Measurements from ENCODE around the gene ARAP1. TPM values are rescaled to one million over a fixed set of nuclear protein-coding genes. Genes with fewer than 3 reads are reported as not detected.

The ARAP1 gene
- total RNA-seq, 2 experiments from 2014 or later, result 77.7 to 91.5 TPM

- peaks cover 8% of the 10 kb centered on the region for H3K9me3 Mint-ChIP-seq
- DNase-seq, result no peak
- H3K27ac Mint-ChIP-seq, result no peak overlapping the region
- CTCF ChIA-PET, result no interaction called here
- POLR2A ChIA-PET, result interaction anchor here (1.4 kb wide), 1 partner anchor 116 kb away, joined by 3 read pairs; no protein-coding TSS in a partner anchor
- no peak for ATAC-seq
- no peak for TF ChIP-seq CTCF (IDR thresholded peaks at IDR 0.05)
- H3K27me3 Mint-ChIP-seq, result peaks cover 28% of the 10 kb centered on the region
- intact Hi-C loops (cut with micrococcal nuclease), result no loop called here
- peaks cover 14% of the 10 kb centered on the region for H3K4me1 Mint-ChIP-seq (ENCODE audit: low read depth)
- no peaks in the 10 kb centered on the region for H3K36me3 Mint-ChIP-seq (ENCODE audit: low read depth)
- H3K4me3 Mint-ChIP-seq, result no peak overlapping the region
These were observed 86.2 kb downstream of the ARAP1 start for GRCh38 chr11:72665911-72666472.

DNA sequence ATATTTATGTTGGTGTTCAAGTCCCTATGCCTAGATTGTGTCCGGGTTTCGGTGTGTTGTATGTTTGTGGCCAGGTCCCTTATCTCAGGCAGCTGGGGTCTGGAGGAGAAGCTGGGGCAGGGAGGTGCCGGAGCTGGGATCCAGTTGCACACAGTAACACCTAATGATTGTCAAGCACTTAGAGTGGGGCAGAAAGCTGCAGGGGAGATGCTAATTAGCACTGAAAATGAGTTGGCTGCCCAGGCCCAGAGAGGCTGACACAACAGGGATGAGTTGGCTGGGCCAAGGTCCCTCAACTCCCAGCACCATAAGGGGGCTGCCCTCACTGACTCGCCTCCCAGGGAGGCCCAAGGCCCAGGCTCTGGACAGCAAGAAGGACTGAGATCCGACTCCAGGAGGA lies 90.2 kb downstream of the ARAP1 start:
- ChIA-PET CTCF (interaction anchor here (1.1 kb wide), 1 partner anchor 22 kb away, joined by 4 read pairs; no protein-coding TSS in a partner anchor), POLR2A (no interaction called here)
- Mint-ChIP-seq H3K9me3 (peaks cover 1% of the 10 kb centered on the region), H3K36me3 (ENCODE audit: low read depth) (no peaks in the 10 kb centered on the region), H3K4me1 (ENCODE audit: low read depth) (no peaks in the 10 kb centered on the region), H3K27me3 (peaks cover 11% of the 10 kb centered on the region), H3K4me3 (no peak overlapping the region), H3K27ac (no peak overlapping the region)
- DNase-seq (no peak), ATAC-seq (no peak)
- TF ChIP-seq CTCF (IDR thresholded peaks at IDR 0.05), result no peak
- intact Hi-C loops (cut with micrococcal nuclease), result no loop called here

GRCh38 chr11:72661486-72661885 lies 90.7 kb downstream of the ARAP1 start:
- ATAC-seq (no peak), DNase-seq (no peak)
- ChIA-PET CTCF (no interaction called here), POLR2A (no interaction called here)
- no peaks in the 10 kb centered on the region for H3K4me1 Mint-ChIP-seq (ENCODE audit: low read depth)
- H3K27ac Mint-ChIP-seq, result no peak overlapping the region
- intact Hi-C loops (cut with micrococcal nuclease), result no loop called here
- peaks cover 10% of the 10 kb centered on the region for H3K27me3 Mint-ChIP-seq
- no peak overlapping the region for H3K4me3 Mint-ChIP-seq
- no peaks in the 10 kb centered on the region for H3K9me3 Mint-ChIP-seq
- no peak for TF ChIP-seq CTCF (IDR thresholded peaks at IDR 0.05)
- no peaks in the 10 kb centered on the region for H3K36me3 Mint-ChIP-seq (ENCODE audit: low read depth)

DNA sequence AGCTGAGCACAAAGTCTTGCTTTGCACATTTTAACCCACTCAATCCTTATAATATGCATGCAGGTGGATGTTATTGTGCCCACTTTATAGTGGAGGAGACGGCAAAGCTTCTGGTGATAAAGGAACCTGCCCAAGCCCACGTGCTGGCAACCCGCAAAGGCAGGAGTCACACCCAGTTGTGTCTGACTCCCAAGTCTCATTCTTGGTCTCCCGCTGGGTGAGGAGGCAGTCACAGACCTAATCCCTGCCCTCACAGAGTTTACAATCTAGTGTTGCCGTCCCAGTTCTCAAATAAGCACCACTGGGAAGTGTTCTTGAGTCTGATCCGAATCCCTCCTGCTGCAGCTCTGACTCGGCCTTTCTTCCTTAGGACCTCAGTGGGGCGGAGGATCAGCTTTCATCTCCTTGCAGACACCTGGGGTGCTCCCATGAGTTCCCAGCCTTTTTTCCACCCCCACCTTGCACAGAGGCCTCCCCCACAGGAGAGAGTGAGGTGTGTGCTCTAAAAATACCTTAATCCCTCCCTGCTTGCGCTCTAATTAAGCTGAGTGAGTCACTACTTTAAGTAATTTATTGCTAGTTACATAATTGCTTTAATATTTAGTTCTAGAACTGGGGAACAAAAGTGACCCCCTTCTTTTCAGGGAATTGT lies 93.1 kb downstream of the ARAP1 start:
- Mint-ChIP-seq H3K4me3 (no peak overlapping the region), H3K36me3 (ENCODE audit: low read depth) (no peaks in the 10 kb centered on the region), H3K27me3 (peaks cover 5% of the 10 kb centered on the region), H3K4me1 (ENCODE audit: low read depth) (no peaks in the 10 kb centered on the region), H3K9me3 (no peaks in the 10 kb centered on the region), H3K27ac (no peak overlapping the region)
- DNase-seq (no peak), ATAC-seq (no peak)
- POLR2A ChIA-PET, result interaction anchor here (0.7 kb wide), 1 partner anchor 14 kb away, joined by 3 read pairs; no protein-coding TSS in a partner anchor
- TF ChIP-seq CTCF (IDR thresholded peaks at IDR 0.05), result no peak
- CTCF ChIA-PET, result no interaction called here
- intact Hi-C loops (cut with micrococcal nuclease), result no loop called here

DNA sequence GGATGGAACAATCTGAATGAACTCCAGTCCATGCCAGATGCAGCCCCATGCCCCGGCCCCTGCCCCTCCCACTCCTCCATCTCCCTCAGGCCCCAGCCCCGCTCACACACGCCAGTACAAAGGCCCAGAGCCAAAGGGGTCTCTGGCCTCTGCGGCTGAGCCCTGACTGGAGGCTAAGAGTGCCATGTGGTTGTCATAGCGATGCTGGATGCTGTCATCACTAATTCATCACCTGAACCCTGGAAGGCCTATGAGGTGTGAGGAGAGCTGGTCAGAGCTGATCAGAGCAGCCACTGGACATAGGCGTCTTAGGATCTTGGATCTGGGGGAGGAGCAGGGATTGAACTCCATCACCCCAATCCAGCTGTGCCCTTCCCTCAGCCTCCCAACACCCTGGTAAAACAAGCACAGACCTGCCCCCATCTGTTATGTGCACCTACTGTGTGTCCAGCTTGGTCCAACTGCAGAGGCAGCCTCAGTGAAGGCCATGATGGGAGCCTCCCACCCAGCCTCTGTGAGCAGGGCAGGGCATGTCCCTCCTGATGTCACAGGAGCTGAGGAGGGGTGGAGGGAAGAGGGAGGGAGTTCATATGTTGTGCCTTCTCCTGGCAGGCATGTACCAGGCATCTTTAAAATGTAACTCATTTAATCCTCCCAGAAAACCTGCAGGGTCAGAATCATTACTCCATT lies 94.7 kb downstream of the ARAP1 start:
- Mint-ChIP-seq H3K9me3 (no peaks in the 10 kb centered on the region), H3K4me3 (no peak overlapping the region), H3K27ac (no peak overlapping the region), H3K4me1 (ENCODE audit: low read depth) (no peaks in the 10 kb centered on the region), H3K36me3 (ENCODE audit: low read depth) (no peaks in the 10 kb centered on the region), H3K27me3 (peaks cover 5% of the 10 kb centered on the region)
- no peak for DNase-seq
- no peak for TF ChIP-seq CTCF (IDR thresholded peaks at IDR 0.05)
- intact Hi-C loops (cut with micrococcal nuclease), result no loop called here
- ATAC-seq, result no peak
- ChIA-PET CTCF (interaction anchor here (1.0 to 1.6 kb wide), 2 partner anchors 11 to 26 kb away, joined by 3 read pairs; no protein-coding TSS in a partner anchor), POLR2A (interaction anchor here (1.0 kb wide), 1 partner anchor 12 kb away, joined by 3 read pairs; no protein-coding TSS in a partner anchor)

All from activated CD8-positive, alpha-beta T cell treated with anti-CD3 and anti-CD28 coated beads for 36 hours (primary cell).